ENCODE measurements around the gene CARS2.
"Not testable (repeated sequence)": the region's sequence is repeated elsewhere in the genome, so short reads cannot be mapped to it uniquely, and the experiment has no call there.

The CARS2 gene

GRCh38 chr13:110617321-110618072 is 88.4 kb downstream of the CARS2 start:
- no peak for DNase-seq (ENCODE audit: low spot score)

GRCh38 chr13:110616103-110617101 is 89.5 kb downstream of the CARS2 start:
- no peak for DNase-seq (ENCODE audit: low spot score)

- DNase-seq (ENCODE audit: low spot score) = peak; percentile 96
Observed at GRCh38 chr13:110615322-110616102, 90.4 kb downstream of the CARS2 start, which contains the start of gene NAXD. Gene NAXD (plus strand): TSS chr13:110615545. CDS start chr13:110615602, 57 bp downstream.

- DNase-seq (ENCODE audit: low spot score) = no peak
Observed at GRCh38 chr13:110615005-110615321, 91.0 kb downstream of the CARS2 start.

GRCh38 chr13:110610955-110611595 is 94.8 kb downstream of the CARS2 start:
- DNase-seq (ENCODE audit: low spot score) = no peak

- DNase-seq (ENCODE audit: low spot score) = no peak
Observed at GRCh38 chr13:110607675-110608224, 98.2 kb downstream of the CARS2 start.

GRCh38 chr13:110606281-110606680 is 99.6 kb downstream of the CARS2 start:
- DNase-seq (ENCODE audit: low spot score) = not testable (repeated sequence)

GRCh38 chr13:110605132-110605531 is 100.8 kb downstream of the CARS2 start:
- DNase-seq (ENCODE audit: low spot score) = no peak

- no peak for DNase-seq (ENCODE audit: low spot score)
Observed at GRCh38 chr13:110600980-110601379, 104.9 kb downstream of the CARS2 start.

- no peak for DNase-seq (ENCODE audit: low spot score)
Observed at GRCh38 chr13:110600261-110600819, 105.6 kb downstream of the CARS2 start.

GRCh38 chr13:110597041-110597689 is 108.8 kb downstream of the CARS2 start:
- DNase-seq (ENCODE audit: low spot score) = no peak

- peak; percentile 64 for DNase-seq (ENCODE audit: low spot score)
Observed at GRCh38 chr13:110593430-110594130, 112.3 kb downstream of the CARS2 start.

- DNase-seq (ENCODE audit: low spot score) = no peak
Observed at GRCh38 chr13:110592665-110593064, 113.3 kb downstream of the CARS2 start.
